Measurements from ENCODE around the gene KCNT2. TPM values are rescaled to one million over a fixed set of nuclear protein-coding genes. Genes with fewer than 3 reads are reported as not detected.

Gene KCNT2
- total and polyA plus RNA-seq, 2 experiments from 2014 or later = 0.14 to 0.32 TPM

- in situ Hi-C loops (cut with MboI) = no loop called here
- Histone ChIP-seq H4K20me1 (ENCODE audit: insufficient read depth) (no peaks in the 10 kb centered on the region), H3K27ac (peak overlapping the region; percentile 68), H3K4me2 (ENCODE audit: unreplicated experiment) (peak overlapping the region; percentile 35), H2AFZ (no peak overlapping the region), H3K9me2 (ENCODE audit: insufficient read depth) (no peaks in the 10 kb centered on the region; the same call in 1 of the 2 replicates), H3K4me1 (ENCODE audit: insufficient read depth) (peaks cover 38% of the 10 kb centered on the region), H3K36me3 (ENCODE audit: low read depth) (no peaks in the 10 kb centered on the region), H3K9me3 (ENCODE audit: low read depth) (no peaks in the 10 kb centered on the region), H3F3A (ENCODE audit: insufficient read depth) (peaks cover 31% of the 10 kb centered on the region), H3K4me3 (no peak overlapping the region), H3K79me2 (ENCODE audit: insufficient read depth) (no peaks in the 10 kb centered on the region), H3K9ac (no peak overlapping the region), H3K27me3 (replicated peaks; ENCODE audit: insufficient read depth) (no peaks in the 10 kb centered on the region)
- peak; percentile 20 for DNase-seq
- TF ChIP-seq EZH2 (IDR thresholded peaks at IDR 0.05; ENCODE audit: insufficient read depth, poor library complexity, severe bottlenecking) = no peak
- TF ChIP-seq EZH2phosphoT487 (IDR thresholded peaks at IDR 0.05; ENCODE audit: insufficient read depth, low read depth) = no peak
- WGBS, 2 experiments (ENCODE audit: low coverage in 1 of 2, low lambda C conversion rate in 2 of 2, missing lambda C conversion rate in 2 of 2) = 3 to 6% methylated on average over 2 of the region's 2 CpGs
Measured at GRCh38 chr1:196466166-196466565, 142.1 kb downstream of the KCNT2 start.

GRCh38 chr1:196464480-196464941 is 143.7 kb downstream of the KCNT2 start:
- TF ChIP-seq EZH2phosphoT487 (IDR thresholded peaks at IDR 0.05; ENCODE audit: insufficient read depth, low read depth) (no peak), EZH2 (IDR thresholded peaks at IDR 0.05; ENCODE audit: insufficient read depth, poor library complexity, severe bottlenecking) (no peak)
- no peaks in the 10 kb centered on the region for H3K36me3 ChIP-seq (ENCODE audit: low read depth)
- no peaks in the 10 kb centered on the region for H4K20me1 ChIP-seq (ENCODE audit: insufficient read depth)
- no peaks in the 10 kb centered on the region for H3K27me3 ChIP-seq (replicated peaks; ENCODE audit: insufficient read depth)
- peaks cover 38% of the 10 kb centered on the region for H3K4me1 ChIP-seq (ENCODE audit: insufficient read depth)
- H3K9ac ChIP-seq = no peak overlapping the region
- 50 to 67% methylated on average over 1 of the region's 1 CpG for WGBS, 2 experiments (ENCODE audit: low coverage in 1 of 2, low lambda C conversion rate in 2 of 2, missing lambda C conversion rate in 2 of 2)
- no peaks in the 10 kb centered on the region; the same call in 1 of the 2 replicates for H3K9me2 ChIP-seq (ENCODE audit: insufficient read depth)
- no peaks in the 10 kb centered on the region for H3K9me3 ChIP-seq (ENCODE audit: low read depth)
- H3K27ac ChIP-seq = no peak overlapping the region
- peaks cover 31% of the 10 kb centered on the region for H3F3A ChIP-seq (ENCODE audit: insufficient read depth)
- H3K4me3 ChIP-seq = no peak overlapping the region
- H3K4me2 ChIP-seq (ENCODE audit: unreplicated experiment) = peak overlapping the region; percentile 25
- H3K79me2 ChIP-seq (ENCODE audit: insufficient read depth) = no peaks in the 10 kb centered on the region
- in situ Hi-C loops (cut with MboI) = no loop called here
- H2AFZ ChIP-seq = no peak overlapping the region
- DNase-seq = peak; percentile 47

DNA sequence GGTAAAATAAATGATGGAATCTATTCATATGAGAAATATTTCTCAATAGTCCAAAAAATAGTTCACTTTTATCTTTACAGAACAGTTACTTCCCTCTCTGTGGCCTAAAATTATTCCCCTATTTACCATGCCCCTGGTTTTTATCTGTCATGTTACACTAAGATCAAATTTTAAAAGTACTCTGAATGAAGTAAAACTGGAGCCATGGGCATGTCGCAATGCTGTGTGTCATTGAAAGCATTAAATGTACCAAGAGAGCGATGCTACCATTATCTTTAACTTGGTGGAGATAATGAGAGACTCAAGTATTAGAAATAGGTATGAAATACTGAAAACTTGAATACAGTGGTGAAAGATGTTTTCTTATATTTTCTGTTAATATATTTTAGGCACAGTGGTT is 146.2 kb downstream of the KCNT2 start:
- Histone ChIP-seq H3K9ac (no peak overlapping the region), H3K9me3 (ENCODE audit: low read depth) (no peaks in the 10 kb centered on the region), H2AFZ (no peak overlapping the region), H3K4me2 (ENCODE audit: unreplicated experiment) (no peak overlapping the region), H3K4me1 (ENCODE audit: insufficient read depth) (peaks cover 30% of the 10 kb centered on the region), H4K20me1 (ENCODE audit: insufficient read depth) (no peaks in the 10 kb centered on the region), H3F3A (ENCODE audit: insufficient read depth) (peaks cover 26% of the 10 kb centered on the region), H3K4me3 (no peak overlapping the region), H3K36me3 (ENCODE audit: low read depth) (no peaks in the 10 kb centered on the region), H3K9me2 (ENCODE audit: insufficient read depth) (no peaks in the 10 kb centered on the region; the same call in 1 of the 2 replicates), H3K79me2 (ENCODE audit: insufficient read depth) (no peaks in the 10 kb centered on the region), H3K27ac (no peak overlapping the region), H3K27me3 (replicated peaks; ENCODE audit: insufficient read depth) (no peaks in the 10 kb centered on the region)
- in situ Hi-C loops (cut with MboI) = no loop called here
- no peak for TF ChIP-seq EZH2phosphoT487 (IDR thresholded peaks at IDR 0.05; ENCODE audit: insufficient read depth, low read depth)
- TF ChIP-seq EZH2 (IDR thresholded peaks at IDR 0.05; ENCODE audit: insufficient read depth, poor library complexity, severe bottlenecking) = no peak
- WGBS, 2 experiments (ENCODE audit: low coverage in 1 of 2, low lambda C conversion rate in 2 of 2, missing lambda C conversion rate in 2 of 2) = 79 to 87% methylated on average over 2 of the region's 2 CpGs
- peak; percentile 14 for DNase-seq

- Histone ChIP-seq H3K9ac (no peak overlapping the region), H3F3A (ENCODE audit: insufficient read depth) (peaks cover 22% of the 10 kb centered on the region), H3K4me2 (ENCODE audit: unreplicated experiment) (no peak overlapping the region), H3K79me2 (ENCODE audit: insufficient read depth) (no peaks in the 10 kb centered on the region), H3K4me3 (no peak overlapping the region), H3K4me1 (ENCODE audit: insufficient read depth) (peaks cover 26% of the 10 kb centered on the region), H3K27ac (no peak overlapping the region), H3K9me2 (ENCODE audit: insufficient read depth) (peaks cover 3% of the 10 kb centered on the region; the same call in 1 of the 2 replicates), H2AFZ (no peak overlapping the region), H4K20me1 (ENCODE audit: insufficient read depth) (no peaks in the 10 kb centered on the region), H3K36me3 (ENCODE audit: low read depth) (no peaks in the 10 kb centered on the region), H3K9me3 (ENCODE audit: low read depth) (no peaks in the 10 kb centered on the region), H3K27me3 (replicated peaks; ENCODE audit: insufficient read depth) (no peaks in the 10 kb centered on the region)
- in situ Hi-C loops (cut with MboI) = no loop called here
- TF ChIP-seq EZH2 (IDR thresholded peaks at IDR 0.05; ENCODE audit: insufficient read depth, poor library complexity, severe bottlenecking) (no peak), EZH2phosphoT487 (IDR thresholded peaks at IDR 0.05; ENCODE audit: insufficient read depth, low read depth) (no peak)
- 35 to 43% methylated on average over 3 of the region's 3 CpGs for WGBS, 2 experiments (ENCODE audit: low coverage in 1 of 2, low lambda C conversion rate in 2 of 2, missing lambda C conversion rate in 2 of 2)
- no peak for DNase-seq
Measured at GRCh38 chr1:196461521-196461920, 146.7 kb downstream of the KCNT2 start.
